ENCODE measurements around the gene ELP2. TPM values are rescaled to one million over a fixed set of nuclear protein-coding genes. Genes with fewer than 3 reads are reported as not detected.

The ELP2 gene
- total RNA-seq, 2 experiments from 2014 or later: 40.3 to 50.5 TPM

DNA sequence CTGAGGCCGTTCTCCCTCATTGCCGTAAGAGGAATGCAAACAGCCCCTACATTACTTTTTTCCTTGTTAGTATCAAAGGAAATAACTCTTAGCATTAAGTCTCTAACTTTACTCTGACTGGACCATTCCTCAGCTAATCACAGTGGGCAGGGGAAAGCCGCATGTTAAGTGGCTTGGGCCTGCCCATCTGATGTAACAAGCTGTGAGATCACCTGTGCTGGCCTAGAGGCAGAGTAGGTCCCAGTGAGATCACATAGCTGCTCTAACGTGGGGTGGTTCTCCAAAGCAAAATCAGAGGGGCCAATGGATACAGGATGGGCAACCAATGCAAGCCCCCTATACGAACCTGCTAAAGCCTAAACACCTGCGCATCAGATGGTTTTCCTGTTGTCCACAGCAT lies 51.7 kb downstream of the ELP2 start:
- peaks cover 8% of the 10 kb centered on the region for H3K4me1 ChIP-seq (ENCODE audit: insufficient read depth, low read length, poor library complexity, severe bottlenecking)
- no peak for DNase-seq (ENCODE audit: low spot score)
- H3K9me3 ChIP-seq (ENCODE audit: low read length): no peaks in the 10 kb centered on the region
- TF ChIP-seq, protein P1, sequence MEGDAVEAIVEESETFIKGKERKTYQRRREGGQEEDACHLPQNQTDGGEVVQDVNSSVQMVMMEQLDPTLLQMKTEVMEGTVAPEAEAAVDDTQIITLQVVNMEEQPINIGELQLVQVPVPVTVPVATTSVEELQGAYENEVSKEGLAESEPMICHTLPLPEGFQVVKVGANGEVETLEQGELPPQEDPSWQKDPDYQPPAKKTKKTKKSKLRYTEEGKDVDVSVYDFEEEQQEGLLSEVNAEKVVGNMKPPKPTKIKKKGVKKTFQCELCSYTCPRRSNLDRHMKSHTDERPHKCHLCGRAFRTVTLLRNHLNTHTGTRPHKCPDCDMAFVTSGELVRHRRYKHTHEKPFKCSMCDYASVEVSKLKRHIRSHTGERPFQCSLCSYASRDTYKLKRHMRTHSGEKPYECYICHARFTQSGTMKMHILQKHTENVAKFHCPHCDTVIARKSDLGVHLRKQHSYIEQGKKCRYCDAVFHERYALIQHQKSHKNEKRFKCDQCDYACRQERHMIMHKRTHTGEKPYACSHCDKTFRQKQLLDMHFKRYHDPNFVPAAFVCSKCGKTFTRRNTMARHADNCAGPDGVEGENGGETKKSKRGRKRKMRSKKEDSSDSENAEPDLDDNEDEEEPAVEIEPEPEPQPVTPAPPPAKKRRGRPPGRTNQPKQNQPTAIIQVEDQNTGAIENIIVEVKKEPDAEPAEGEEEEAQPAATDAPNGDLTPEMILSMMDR (conservative IDR thresholded peaks at IDR 0.05; ENCODE audit: low read length): no peak
- TF ChIP-seq EZH2phosphoT487 (IDR thresholded peaks at IDR 0.05; ENCODE audit: borderline replicate concordance, low read depth, low read length): no peak
- H4K20me1 ChIP-seq (ENCODE audit: insufficient read depth, low read length): no peaks in the 10 kb centered on the region
- no TSS peak for BruUV-seq (replicated peaks)
- no peaks in the 10 kb centered on the region for H3K9me2 ChIP-seq (ENCODE audit: insufficient read depth, low read length)
- H3K4me3 ChIP-seq (ENCODE audit: low read depth, low read length, poor library complexity, severe bottlenecking): no peak overlapping the region
- H3K36me3 ChIP-seq (ENCODE audit: insufficient read depth, low read length): peaks cover 6% of the 10 kb centered on the region
- ChIA-PET POLR2A (no interaction called here), CTCF (ENCODE audit: unreplicated experiment) (no interaction called here)
- intact Hi-C loops (cut with micrococcal nuclease; ENCODE audit: unreplicated experiment): no loop called here
- no peak overlapping the region for H3K4me2 ChIP-seq (ENCODE audit: low read length)
- no peak overlapping the region for H3K27ac ChIP-seq (ENCODE audit: low read depth, low read length, poor library complexity, severe bottlenecking)
- H2AFZ ChIP-seq (ENCODE audit: low read length): no peak overlapping the region
- no peaks in the 10 kb centered on the region for H3K79me2 ChIP-seq (ENCODE audit: insufficient read depth, low read depth, low read length)

DNA sequence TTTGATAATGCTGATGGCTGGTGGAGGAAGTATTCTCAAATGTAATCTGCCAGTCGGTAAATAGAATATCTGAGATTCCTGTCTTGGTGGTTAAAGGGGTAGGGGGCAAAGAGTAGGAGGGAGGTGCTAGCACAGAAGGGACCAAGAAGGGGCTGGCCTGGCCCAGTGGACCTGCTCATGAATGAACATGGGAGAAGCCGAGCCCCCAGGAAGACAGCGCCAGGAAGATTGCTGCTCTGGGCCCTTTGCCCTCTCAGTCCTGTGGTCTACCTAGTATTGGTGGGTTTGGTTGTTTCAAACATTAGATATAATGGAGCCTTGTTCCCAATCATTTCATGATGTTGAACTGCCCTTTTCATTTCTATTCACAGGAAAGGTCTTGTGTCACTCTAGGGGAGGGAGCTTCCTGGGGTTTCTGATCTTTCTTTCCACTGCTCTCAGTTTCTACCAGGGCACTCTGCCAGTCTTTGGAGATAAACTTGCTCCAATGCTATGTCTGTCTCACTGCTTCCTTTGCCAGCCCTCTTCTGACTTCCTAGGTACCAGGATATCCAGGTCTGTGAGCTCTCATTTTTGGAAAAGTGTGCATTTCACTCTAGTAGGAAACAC lies 52.3 kb downstream of the ELP2 start:
- TF ChIP-seq, protein P1 (conservative IDR thresholded peaks at IDR 0.05; ENCODE audit: low read length): no peak
- TF ChIP-seq EZH2phosphoT487 (IDR thresholded peaks at IDR 0.05; ENCODE audit: borderline replicate concordance, low read depth, low read length): no peak
- ChIA-PET CTCF (ENCODE audit: unreplicated experiment) (no interaction called here), POLR2A (no interaction called here)
- Histone ChIP-seq H3K4me3 (ENCODE audit: low read depth, low read length, poor library complexity, severe bottlenecking) (no peak overlapping the region), H3K9me2 (ENCODE audit: insufficient read depth, low read length) (no peaks in the 10 kb centered on the region), H2AFZ (ENCODE audit: low read length) (no peak overlapping the region), H3K4me2 (ENCODE audit: low read length) (no peak overlapping the region), H3K27ac (ENCODE audit: low read depth, low read length, poor library complexity, severe bottlenecking) (no peak overlapping the region), H4K20me1 (ENCODE audit: insufficient read depth, low read length) (no peaks in the 10 kb centered on the region), H3K36me3 (ENCODE audit: insufficient read depth, low read length) (peaks cover under 1% of the 10 kb centered on the region; the same call in 1 of the 2 replicates), H3K9me3 (ENCODE audit: low read length) (no peaks in the 10 kb centered on the region), H3K79me2 (ENCODE audit: insufficient read depth, low read depth, low read length) (no peaks in the 10 kb centered on the region), H3K4me1 (ENCODE audit: insufficient read depth, low read length, poor library complexity, severe bottlenecking) (peaks cover 8% of the 10 kb centered on the region)
- no peak for DNase-seq (ENCODE audit: low spot score)
- no TSS peak for BruUV-seq (replicated peaks)
- intact Hi-C loops (cut with micrococcal nuclease; ENCODE audit: unreplicated experiment): no loop called here

DNA sequence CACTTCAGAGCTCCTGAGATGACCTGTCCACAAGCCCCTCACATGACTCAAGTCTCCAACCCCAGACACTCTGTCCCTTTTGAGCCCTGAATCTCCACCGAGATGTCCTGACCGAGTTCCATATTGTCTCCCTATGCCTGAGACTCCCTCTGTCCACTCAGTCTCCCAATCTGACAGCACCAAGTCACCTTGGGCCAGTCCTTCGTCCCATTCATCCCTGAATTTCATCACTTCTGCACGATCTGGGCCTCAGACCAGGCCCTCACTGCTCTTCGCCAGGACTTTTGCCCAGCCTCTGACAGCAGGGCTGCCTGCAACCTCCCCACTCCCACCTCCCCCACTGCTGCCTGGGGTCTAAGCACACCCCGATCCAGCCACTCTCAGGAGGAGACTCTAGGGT lies 53.3 kb downstream of the ELP2 start:
- intact Hi-C loops (cut with micrococcal nuclease; ENCODE audit: unreplicated experiment): no loop called here
- Histone ChIP-seq H3K79me2 (ENCODE audit: insufficient read depth, low read depth, low read length) (no peaks in the 10 kb centered on the region), H3K9me2 (ENCODE audit: insufficient read depth, low read length) (no peaks in the 10 kb centered on the region), H3K36me3 (ENCODE audit: insufficient read depth, low read length) (no peaks in the 10 kb centered on the region), H4K20me1 (ENCODE audit: insufficient read depth, low read length) (no peaks in the 10 kb centered on the region), H2AFZ (ENCODE audit: low read length) (no peak overlapping the region), H3K4me2 (ENCODE audit: low read length) (no peak overlapping the region), H3K9me3 (ENCODE audit: low read length) (no peaks in the 10 kb centered on the region), H3K4me1 (ENCODE audit: insufficient read depth, low read length, poor library complexity, severe bottlenecking) (peaks cover 8% of the 10 kb centered on the region), H3K27ac (ENCODE audit: low read depth, low read length, poor library complexity, severe bottlenecking) (no peak overlapping the region), H3K4me3 (ENCODE audit: low read depth, low read length, poor library complexity, severe bottlenecking) (no peak overlapping the region)
- DNase-seq (ENCODE audit: low spot score): no peak
- no TSS peak for BruUV-seq (replicated peaks)
- TF ChIP-seq EZH2phosphoT487 (IDR thresholded peaks at IDR 0.05; ENCODE audit: borderline replicate concordance, low read depth, low read length): no peak
- TF ChIP-seq, protein P1 (conservative IDR thresholded peaks at IDR 0.05; ENCODE audit: low read length): no peak
- POLR2A ChIA-PET: no interaction called here
- CTCF ChIA-PET (ENCODE audit: unreplicated experiment): no interaction called here

Measured in OCI-LY7 (cell line).